Right lobe of liver (tissue), 6 donors: ENCODE results near the gene NEU4. TPM values are rescaled to one million over a fixed set of nuclear protein-coding genes. Genes with fewer than 3 reads are reported as not detected.

ENCODE experiments used
- ATAC-seq, 4 donors: fragments of 200-7000 bp; cut with Tn5 transposase; one replicate each; pipeline ENCODE4 v1.9.1; 2020; ENCODE audit warnings: mild to moderate bottlenecking in 4 of 4, moderate library complexity in 4 of 4
- DNase-seq, 3 donors: peaks; one replicate each; pipeline ENCODE4 v3.0.0-alpha.2; 2020
- H3K27ac ChIP-seq, 3 donors: fragments of 200-600 bp; one replicate each; pipeline ENCODE4 v1.8.0; 2022
- H3K27me3 ChIP-seq, 2 donors: fragments of 200-600 bp; one replicate each; pipeline ENCODE4 v1.8.0; 2022
- H3K36me3 ChIP-seq, 4 donors: fragments of 200-600 bp; sonication (generic) in 1 of 4; one replicate each; pipeline versions ENCODE4 v1.5.1 to v1.8.0; 2017 to 2022; ENCODE audit warnings: control low read depth in 1 of 4
- H3K4me1 ChIP-seq, 4 donors: fragments of 200-600 bp; sonication (generic) in 1 of 4; one replicate each; pipeline versions ENCODE4 v1.5.1 to v1.8.0; 2017 to 2022; ENCODE audit warnings: control low read depth in 1 of 4
- H3K4me3 ChIP-seq, 3 donors: fragments of 200-600 bp; one replicate each; pipeline ENCODE4 v1.8.0; 2022
- H3K9me3 ChIP-seq, 4 donors: fragments of 200-600 bp; sonication (generic) in 1 of 4; one replicate each; pipeline versions ENCODE4 v1.5.1 to v1.8.0; 2017 to 2022; ENCODE audit warnings: control low read depth in 1 of 4
- POLR2A ChIP-seq: fragments of 450-650 bp; IDR thresholded peaks from one replicate; pipeline ENCODE4 v1.6.1; 2017; ENCODE audit warnings: antibody characterized with exemption, mild to moderate bottlenecking
- WGBS: methylation state at CpG from one replicate; pipeline ENCODE4 v1.1.6; 2018; ENCODE audit warnings: low coverage, low lambda C conversion rate; ENCODE audit not compliant: insufficient coverage; ENCODE audit errors: missing lambda C conversion rate; 5-methylcytosine and 5-hydroxymethylcytosine counted together
- intact Hi-C, 2 donors: fragments of 100-400 bp; cut with DNase I; formaldehyde crosslinking; loops; one replicate each; pipeline versions ENCODE4 v1.11.2 to v1.14.1; 2022
- total RNA-seq, 6 experiments: library from RNA; depleted of rRNA in 2 of 6; stranded (reverse); fragments of >200 nt in 2 of 6; fragmentation: NEBNext Ultra II Directional in 3 of 6; extraction: Animal tissue kit (Norgen Biotek cat#: 25700) in 3 of 6; gene quantifications; one replicate each; pipeline versions ENCODE4 v1.1.0 to v1.2.4, GENCODE V29; 2016 to 2023
- TF ChIP-seq, protein P1 (sequence below), 4 donors: fragments of 200-600 bp in 3 of 4; fragments of 450-650 bp in 1 of 4; IDR thresholded peaks; one replicate each; pipeline versions ENCODE4 v1.5.1 to v1.8.0; 2016 to 2022; ENCODE audit warnings: antibody characterized with exemption in 4 of 4, mild to moderate bottlenecking in 2 of 4
- donor health status: DM: no; HTN: yes; CAD: no.
- donor health status: DM: no; HTN: no; CAD: no.
- donor health status: DM: no; HTN: no; CAD: no.
- donor health status: DM: no; HTN: yes; CAD: no.
- donor health status: DM: no; HTN: yes; CAD: no.

The NEU4 gene
- total RNA-seq, 6 experiments from 2014 or later: 16.8 to 87.1 (median 76.2) TPM

DNA sequence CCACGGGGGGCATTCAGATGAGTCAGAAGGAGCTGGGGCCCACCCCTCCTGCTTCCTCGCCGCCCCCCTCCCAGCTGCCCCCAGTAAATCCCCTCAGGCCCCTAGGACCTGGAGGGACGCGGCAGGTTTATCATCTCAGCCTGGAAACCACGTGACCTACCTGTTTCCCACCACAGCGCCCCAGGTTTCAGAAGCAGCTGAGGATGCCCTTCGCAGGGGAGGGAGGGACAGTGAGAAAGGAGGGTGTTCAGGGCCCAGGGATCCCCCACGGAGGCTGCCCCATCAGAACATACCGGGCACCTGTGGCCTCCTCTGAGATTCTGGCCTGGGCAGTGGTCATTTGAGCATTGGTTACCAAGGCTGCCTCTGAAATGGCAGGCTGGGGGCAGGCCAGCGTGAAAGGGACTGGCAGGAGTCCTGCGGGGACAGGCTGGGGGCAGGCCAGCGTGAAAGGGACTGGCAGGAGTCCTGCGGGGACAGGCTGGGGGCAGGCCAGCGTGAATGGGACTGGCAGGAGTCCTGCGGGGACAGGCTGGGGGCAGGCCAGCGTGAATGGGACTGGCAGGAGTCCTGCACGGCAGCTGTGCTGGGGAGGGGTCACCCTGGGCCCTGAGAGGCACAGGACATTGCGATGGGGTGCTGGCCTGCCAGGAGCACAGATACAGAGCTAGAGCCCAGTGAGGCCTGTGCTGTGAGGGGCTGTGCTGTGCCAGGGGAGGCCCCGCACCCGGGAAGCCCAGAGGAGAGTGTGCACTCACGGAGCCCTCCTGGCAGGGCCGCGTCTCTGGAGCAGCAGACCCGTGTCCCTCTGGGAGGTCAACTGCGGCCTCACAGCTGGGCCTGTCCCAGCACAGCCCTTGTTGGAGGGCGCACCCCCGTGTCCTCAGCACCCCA, 1.6 kb downstream of the NEU4 start:
- Histone ChIP-seq H3K4me3 (peak overlapping the region; percentile 36 to 74 (median 73)), H3K9me3 (no peaks in the 10 kb centered on the region), H3K27ac (peak overlapping the region in 2 of 3 donors; percentile 89 to 91), H3K4me1 (peaks cover 0 to 23% (median 3%) of the 10 kb centered on the region in 4 donors), H3K36me3 (no peaks in the 10 kb centered on the region), H3K27me3 (no peaks in the 10 kb centered on the region)
- WGBS: 19% methylated on average over 4 of the region's 28 CpGs
- no peak for TF ChIP-seq POLR2A
- TF ChIP-seq, protein P1, sequence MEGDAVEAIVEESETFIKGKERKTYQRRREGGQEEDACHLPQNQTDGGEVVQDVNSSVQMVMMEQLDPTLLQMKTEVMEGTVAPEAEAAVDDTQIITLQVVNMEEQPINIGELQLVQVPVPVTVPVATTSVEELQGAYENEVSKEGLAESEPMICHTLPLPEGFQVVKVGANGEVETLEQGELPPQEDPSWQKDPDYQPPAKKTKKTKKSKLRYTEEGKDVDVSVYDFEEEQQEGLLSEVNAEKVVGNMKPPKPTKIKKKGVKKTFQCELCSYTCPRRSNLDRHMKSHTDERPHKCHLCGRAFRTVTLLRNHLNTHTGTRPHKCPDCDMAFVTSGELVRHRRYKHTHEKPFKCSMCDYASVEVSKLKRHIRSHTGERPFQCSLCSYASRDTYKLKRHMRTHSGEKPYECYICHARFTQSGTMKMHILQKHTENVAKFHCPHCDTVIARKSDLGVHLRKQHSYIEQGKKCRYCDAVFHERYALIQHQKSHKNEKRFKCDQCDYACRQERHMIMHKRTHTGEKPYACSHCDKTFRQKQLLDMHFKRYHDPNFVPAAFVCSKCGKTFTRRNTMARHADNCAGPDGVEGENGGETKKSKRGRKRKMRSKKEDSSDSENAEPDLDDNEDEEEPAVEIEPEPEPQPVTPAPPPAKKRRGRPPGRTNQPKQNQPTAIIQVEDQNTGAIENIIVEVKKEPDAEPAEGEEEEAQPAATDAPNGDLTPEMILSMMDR (IDR thresholded peaks at IDR 0.05): no peak
- ATAC-seq (peak; percentile 13 to 68 (median 60)), DNase-seq (peak; percentile 19 to 90 (median 85))
- intact Hi-C loops: no loop called here

- DNase-seq (peak; percentile 46 to 88 (median 87)), ATAC-seq (peak; percentile 35 to 60 (median 54))
- H3K27ac ChIP-seq: peak overlapping the region in 2 of 3 donors; percentile 89 to 91
These were observed 2.4 kb downstream of the NEU4 start for GRCh38 chr2:241811201-241811951.

GRCh38 chr2:241811952-241812729, 3.1 kb downstream of the NEU4 start:
- no peak for ATAC-seq
- DNase-seq: peak in 1 of 3 donors; percentile 54
- Histone ChIP-seq H3K4me1 (peaks cover 0 to 23% (median 3%) of the 10 kb centered on the region in 4 donors), H3K36me3 (no peaks in the 10 kb centered on the region), H3K4me3 (no peak overlapping the region), H3K27me3 (no peaks in the 10 kb centered on the region), H3K9me3 (no peaks in the 10 kb centered on the region), H3K27ac (no peak overlapping the region)
- no peak for TF ChIP-seq POLR2A
- TF ChIP-seq, protein P1 (IDR thresholded peaks at IDR 0.05): no peak
- 20% methylated on average over 1 of the region's 20 CpGs for WGBS
- intact Hi-C loops: no loop called here

More at GRCh38 chr2:241811201-241811951, 2.4 kb downstream of the NEU4 start:
- Histone ChIP-seq H3K4me3 (peak overlapping the region in 2 of 3 donors; percentile 73 to 74), H3K9me3 (no peaks in the 10 kb centered on the region), H3K27me3 (no peaks in the 10 kb centered on the region), H3K4me1 (peaks cover 0 to 23% (median 3%) of the 10 kb centered on the region in 4 donors), H3K36me3 (no peaks in the 10 kb centered on the region)
- whole genome bisulfite sequencing: no CpG with 5 or more reads among the region's 27 CpGs
- intact Hi-C loops: no loop called here
- no peak for TF ChIP-seq POLR2A
- TF ChIP-seq, protein P1 (IDR thresholded peaks at IDR 0.05): no peak
